Effector memory CD4-positive, alpha-beta T cell (primary cell): ENCODE measurements around the gene GPRIN2.

Experiments
- DNase-seq, 3 donors: peaks; one replicate each; pipeline ENCODE4 v3.0.0-alpha.2; 2020
- H3K27ac ChIP-seq: 2 replicates; pipeline ENCODE4 v1.7.0; 2013; ENCODE audit warnings: mild to moderate bottlenecking, low read length, moderate library complexity; ENCODE audit not compliant: insufficient read depth, poor library complexity, severe bottlenecking
- H3K27me3 ChIP-seq: replicated peaks from 2 replicates; pipeline ENCODE4 v1.7.0; 2013; ENCODE audit warnings: mild to moderate bottlenecking, low read length; ENCODE audit not compliant: insufficient read depth, control insufficient read depth, poor library complexity, severe bottlenecking
- H3K36me3 ChIP-seq: 2 replicates; pipeline ENCODE4 v1.7.0; 2013; ENCODE audit warnings: mild to moderate bottlenecking, low read length, moderate library complexity; ENCODE audit not compliant: control insufficient read depth, insufficient read depth
- H3K4me1 ChIP-seq: 2 replicates; pipeline ENCODE4 v1.7.0; 2013; ENCODE audit warnings: low read length, mild to moderate bottlenecking; ENCODE audit not compliant: control insufficient read depth, insufficient read depth, poor library complexity, severe bottlenecking
- H3K4me3 ChIP-seq: 2 replicates; pipeline ENCODE4 v1.7.0; 2013; ENCODE audit warnings: low read length, low read depth, mild to moderate bottlenecking; ENCODE audit not compliant: insufficient read depth, poor library complexity, severe bottlenecking
- H3K9me3 ChIP-seq: 2 replicates; pipeline ENCODE4 v1.7.0; 2013; ENCODE audit warnings: mild to moderate bottlenecking, low read length, moderate library complexity; ENCODE audit not compliant: control insufficient read depth

The GPRIN2 gene

GRCh38 chr10:46525824-46526681, 30.4 kb downstream of the GPRIN2 start:
- DNase-seq = no peak
- no peaks in the 10 kb centered on the region for H3K4me1 ChIP-seq
- no peak overlapping the region for H3K4me3 ChIP-seq
- H3K27me3 ChIP-seq = no peaks in the 10 kb centered on the region
- no peak overlapping the region for H3K27ac ChIP-seq
- no peaks in the 10 kb centered on the region for H3K9me3 ChIP-seq
- no peaks in the 10 kb centered on the region for H3K36me3 ChIP-seq

GRCh38 chr10:46525177-46525823, 31.2 kb downstream of the GPRIN2 start:
- no peaks in the 10 kb centered on the region for H3K36me3 ChIP-seq
- H3K4me1 ChIP-seq = no peaks in the 10 kb centered on the region
- H3K27ac ChIP-seq = no peak overlapping the region
- H3K27me3 ChIP-seq = no peaks in the 10 kb centered on the region
- H3K9me3 ChIP-seq = no peaks in the 10 kb centered on the region
- no peak for DNase-seq
- H3K4me3 ChIP-seq = no peak overlapping the region

GRCh38 chr10:46524472-46525176, 31.8 kb downstream of the GPRIN2 start:
- no peak for DNase-seq

GRCh38 chr10:46523962-46524471, 32.4 kb downstream of the GPRIN2 start:
- no peaks in the 10 kb centered on the region for H3K9me3 ChIP-seq
- DNase-seq = no peak
- no peak overlapping the region for H3K27ac ChIP-seq
- no peaks in the 10 kb centered on the region for H3K4me1 ChIP-seq
- no peak overlapping the region for H3K4me3 ChIP-seq
- H3K36me3 ChIP-seq = no peaks in the 10 kb centered on the region
- H3K27me3 ChIP-seq = no peaks in the 10 kb centered on the region

More at GRCh38 chr10:46524472-46525176, 31.8 kb downstream of the GPRIN2 start:
- Histone ChIP-seq H3K27me3 (no peaks in the 10 kb centered on the region), H3K4me1 (no peaks in the 10 kb centered on the region), H3K36me3 (no peaks in the 10 kb centered on the region), H3K27ac (no peak overlapping the region), H3K4me3 (no peak overlapping the region), H3K9me3 (no peaks in the 10 kb centered on the region)

- Histone ChIP-seq H3K36me3 (no peaks in the 10 kb centered on the region), H3K27ac (no peak overlapping the region), H3K4me3 (no peak overlapping the region), H3K9me3 (no peaks in the 10 kb centered on the region), H3K4me1 (no peaks in the 10 kb centered on the region), H3K27me3 (no peaks in the 10 kb centered on the region)
- DNase-seq = no peak
These were observed 33.1 kb downstream of the GPRIN2 start for GRCh38 chr10:46523119-46523961.

- Histone ChIP-seq H3K4me1 (no peaks in the 10 kb centered on the region), H3K4me3 (no peak overlapping the region), H3K27me3 (no peaks in the 10 kb centered on the region), H3K36me3 (no peaks in the 10 kb centered on the region), H3K9me3 (no peaks in the 10 kb centered on the region), H3K27ac (no peak overlapping the region)
- DNase-seq = no peak
These were observed 34.0 kb downstream of the GPRIN2 start for GRCh38 chr10:46522295-46523118.

GRCh38 chr10:46520941-46521340, 35.5 kb downstream of the GPRIN2 start:
- no peak for DNase-seq
- H3K27ac ChIP-seq = no peak overlapping the region
- H3K4me1 ChIP-seq = no peaks in the 10 kb centered on the region
- H3K36me3 ChIP-seq = no peaks in the 10 kb centered on the region
- no peaks in the 10 kb centered on the region for H3K9me3 ChIP-seq
- no peak overlapping the region for H3K4me3 ChIP-seq
- H3K27me3 ChIP-seq = no peaks in the 10 kb centered on the region

- Histone ChIP-seq H3K27ac (no peak overlapping the region), H3K9me3 (no peaks in the 10 kb centered on the region), H3K27me3 (no peaks in the 10 kb centered on the region), H3K36me3 (no peaks in the 10 kb centered on the region), H3K4me3 (no peak overlapping the region), H3K4me1 (no peaks in the 10 kb centered on the region)
- no peak for DNase-seq
These were observed 36.1 kb downstream of the GPRIN2 start for GRCh38 chr10:46520381-46520780.
